GM18870 (cell line): ENCODE results near the gene C13orf46.
"Not testable (repeated sequence)": the region's sequence is repeated elsewhere in the genome, so short reads cannot be mapped to it uniquely, and the experiment has no call there.

Experiments used
- ATAC-seq: cut with Tn5 transposase; IDR thresholded peaks from one replicate; pipeline ENCODE4 v1.9.1; 2021; ENCODE audit warnings: moderate library complexity; ENCODE audit not compliant: unreplicated experiment

The C13orf46 gene

GRCh38 chr13:113913408-113913807 lies 60.5 kb downstream of the C13orf46 start:
- ATAC-seq: not testable (repeated sequence)

DNA sequence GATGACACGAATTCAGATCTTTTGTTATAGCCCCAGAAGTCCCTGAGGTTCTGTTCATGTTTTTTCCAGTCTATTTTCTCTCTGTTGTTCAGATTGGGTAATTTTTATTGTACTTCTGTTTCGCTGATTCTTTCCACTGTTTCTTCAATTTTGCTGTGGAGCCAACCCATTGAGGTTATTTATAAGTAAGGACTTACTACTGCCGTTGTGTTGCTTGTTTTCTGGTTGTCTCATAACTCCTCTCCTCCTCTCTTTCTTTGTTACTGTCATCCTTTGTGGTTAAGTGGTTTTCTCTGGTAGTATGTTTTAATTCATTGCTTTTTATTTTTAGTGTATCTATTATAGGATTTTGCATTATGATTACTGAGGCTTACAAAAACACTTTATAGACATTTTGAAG lies 61.3 kb downstream of the C13orf46 start:
- no peak for ATAC-seq

GRCh38 chr13:113907635-113908617 lies 66.0 kb downstream of the C13orf46 start:
- ATAC-seq: no peak

DNA sequence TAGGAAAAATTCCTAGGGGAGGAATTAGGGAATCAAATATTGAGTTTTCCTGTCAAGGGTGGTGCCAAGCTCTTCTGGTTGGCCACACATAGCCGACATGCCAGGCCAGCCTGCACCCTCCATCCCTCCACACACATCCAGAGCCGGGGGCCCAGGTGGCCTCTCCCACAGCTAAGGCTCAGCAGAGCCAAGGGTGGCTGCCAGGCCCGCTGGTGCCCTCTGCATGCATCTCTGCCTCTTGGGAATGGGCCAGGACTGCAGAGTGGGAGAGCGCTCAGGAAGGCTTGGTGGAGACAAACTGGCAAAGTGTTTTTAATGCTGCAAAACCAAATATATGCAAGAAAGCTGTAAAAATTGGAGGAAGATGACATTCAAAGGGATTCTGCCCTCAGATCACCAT lies 67.3 kb downstream of the C13orf46 start:
- no peak for ATAC-seq

DNA sequence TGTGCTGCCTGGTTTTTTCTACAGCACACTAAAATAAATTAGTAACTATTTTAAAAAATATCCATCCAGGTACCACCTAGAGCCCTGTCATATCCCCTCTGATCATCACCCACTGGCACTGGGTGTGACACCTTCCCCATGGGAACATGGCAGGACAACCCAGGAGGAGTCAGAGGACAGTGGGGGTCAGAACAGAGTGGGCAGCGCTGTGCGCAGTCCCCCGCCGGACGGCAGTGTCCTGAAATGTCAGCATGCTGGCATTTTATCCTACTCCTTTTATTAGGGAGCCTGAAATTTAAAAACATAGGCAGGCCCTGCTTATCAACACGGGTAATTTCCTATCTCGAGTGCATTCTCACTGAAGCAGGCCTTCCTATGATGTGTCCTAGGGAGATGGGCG lies 67.9 kb downstream of the C13orf46 start:
- ATAC-seq: no peak

GRCh38 chr13:113905018-113905417 lies 68.9 kb downstream of the C13orf46 start:
- ATAC-seq: no peak

- no peak for ATAC-seq
Observed at GRCh38 chr13:113904411-113904810, 69.5 kb downstream of the C13orf46 start.

GRCh38 chr13:113903912-113904311 lies 70.0 kb downstream of the C13orf46 start:
- ATAC-seq: no peak
